ENCODE measurements around the gene DTX1. TPM values are rescaled to one million over a fixed set of nuclear protein-coding genes. Genes with fewer than 3 reads are reported as not detected.

DTX1 gene
- total RNA-seq, 4 donors from 2014 or later, result 0.49 to 1.1 (median 0.77) TPM

- Histone ChIP-seq H3K27me3 (peaks cover 15 to 25% (median 17%) of the 10 kb centered on the region in 3 donors), H3K4me1 (no peaks in the 10 kb centered on the region), H3K36me3 (no peaks in the 10 kb centered on the region), H3K9me3 (no peaks in the 10 kb centered on the region), H3K4me3 (no peak overlapping the region), H3K27ac (no peak overlapping the region)
- TF ChIP-seq POLR2A (IDR thresholded peaks at IDR 0.05) (no peak), CTCF (IDR thresholded peaks at IDR 0.05 in 4 of 5, conservative IDR thresholded peaks at IDR 0.05 in 1 of 5) (no peak)
- intact Hi-C loops (cut with DNase I; ENCODE audit: low total_unique reads), result no loop called here
- DNase-seq (no peak), ATAC-seq (no peak)
- in situ Hi-C loops (cut with MboI; ENCODE audit: low sequenced_read_pairs in 4 of 4), result no loop called here
These were observed 76.5 kb downstream of the DTX1 start for GRCh38 chr12:113133036-113133435.

GRCh38 chr12:113133666-113134065, 77.1 kb downstream of the DTX1 start:
- H3K27ac ChIP-seq, result no peak overlapping the region
- H3K27me3 ChIP-seq, result peaks cover 15 to 25% (median 17%) of the 10 kb centered on the region in 3 donors
- in situ Hi-C loops (cut with MboI; ENCODE audit: low sequenced_read_pairs in 4 of 4) (no loop called here), intact Hi-C loops (cut with DNase I; ENCODE audit: low total_unique reads) (no loop called here)
- H3K4me1 ChIP-seq, result no peaks in the 10 kb centered on the region
- H3K4me3 ChIP-seq, result no peak overlapping the region
- TF ChIP-seq CTCF (IDR thresholded peaks at IDR 0.05 in 4 of 5, conservative IDR thresholded peaks at IDR 0.05 in 1 of 5) (no peak), POLR2A (IDR thresholded peaks at IDR 0.05) (no peak)
- no peaks in the 10 kb centered on the region for H3K9me3 ChIP-seq
- no peak for ATAC-seq
- DNase-seq, result no peak
- H3K36me3 ChIP-seq, result no peaks in the 10 kb centered on the region

GRCh38 chr12:113134071-113134470, 77.5 kb downstream of the DTX1 start:
- H3K27ac ChIP-seq, result no peak overlapping the region
- H3K27me3 ChIP-seq, result peaks cover 15 to 25% (median 17%) of the 10 kb centered on the region in 3 donors
- no peaks in the 10 kb centered on the region for H3K4me1 ChIP-seq
- ATAC-seq (no peak), DNase-seq (no peak)
- no peak overlapping the region for H3K4me3 ChIP-seq
- in situ Hi-C loops (cut with MboI; ENCODE audit: low sequenced_read_pairs in 4 of 4) (no loop called here), intact Hi-C loops (cut with DNase I; ENCODE audit: low total_unique reads) (no loop called here)
- no peak for TF ChIP-seq POLR2A (IDR thresholded peaks at IDR 0.05)
- no peaks in the 10 kb centered on the region for H3K36me3 ChIP-seq
- H3K9me3 ChIP-seq, result no peaks in the 10 kb centered on the region

- Histone ChIP-seq H3K4me3 (no peak overlapping the region), H3K9me3 (no peaks in the 10 kb centered on the region), H3K27ac (no peak overlapping the region), H3K27me3 (peaks cover 15 to 25% (median 17%) of the 10 kb centered on the region in 3 donors), H3K4me1 (no peaks in the 10 kb centered on the region), H3K36me3 (no peaks in the 10 kb centered on the region)
- intact Hi-C loops (cut with DNase I; ENCODE audit: low total_unique reads) (no loop called here), in situ Hi-C loops (cut with MboI; ENCODE audit: low sequenced_read_pairs in 4 of 4) (no loop called here)
- DNase-seq (no peak), ATAC-seq (no peak)
- TF ChIP-seq POLR2A (IDR thresholded peaks at IDR 0.05), result no peak
- no peak for TF ChIP-seq CTCF (IDR thresholded peaks at IDR 0.05 in 4 of 5, conservative IDR thresholded peaks at IDR 0.05 in 1 of 5)
These were observed 78.0 kb downstream of the DTX1 start for GRCh38 chr12:113134521-113134951.

GRCh38 chr12:113135178-113136127, 78.9 kb downstream of the DTX1 start, which contains the start of gene RASAL1:
RASAL1 (minus strand) TSS chr12:113135761; CDS start chr12:113135462, 299 bp downstream.
- DNase-seq (no peak), ATAC-seq (no peak)
- H3K27me3 ChIP-seq, result peaks cover 15 to 25% (median 17%) of the 10 kb centered on the region in 3 donors
- no peak for TF ChIP-seq CTCF (IDR thresholded peaks at IDR 0.05 in 4 of 5, conservative IDR thresholded peaks at IDR 0.05 in 1 of 5)
- TF ChIP-seq POLR2A (IDR thresholded peaks at IDR 0.05), result no peak
- no peaks in the 10 kb centered on the region for H3K36me3 ChIP-seq
- H3K4me1 ChIP-seq, result no peaks in the 10 kb centered on the region
- H3K9me3 ChIP-seq, result no peaks in the 10 kb centered on the region
- H3K27ac ChIP-seq, result no peak within 1 kb of the TSS
- intact Hi-C loops (cut with DNase I; ENCODE audit: low total_unique reads), result no loop called here
- H3K4me3 ChIP-seq, result no peak within 1 kb of the TSS
- in situ Hi-C loops (cut with MboI; ENCODE audit: low sequenced_read_pairs in 4 of 4), result no loop called here
